GM19468 (cell line): Measurements from ENCODE around the gene PSKH1.
"Not testable (repeated sequence)": the region's sequence is repeated elsewhere in the genome, so short reads cannot be mapped to it uniquely, and the experiment has no call there.

Experiments
- ATAC-seq: cut with Tn5 transposase; IDR thresholded peaks from one replicate; pipeline ENCODE4 v1.9.1; 2021; ENCODE audit warnings: mild to moderate bottlenecking, moderate library complexity, moderate number of reproducible peaks; ENCODE audit not compliant: unreplicated experiment; ENCODE audit errors: extremely low read depth

PSKH1 gene

DNA sequence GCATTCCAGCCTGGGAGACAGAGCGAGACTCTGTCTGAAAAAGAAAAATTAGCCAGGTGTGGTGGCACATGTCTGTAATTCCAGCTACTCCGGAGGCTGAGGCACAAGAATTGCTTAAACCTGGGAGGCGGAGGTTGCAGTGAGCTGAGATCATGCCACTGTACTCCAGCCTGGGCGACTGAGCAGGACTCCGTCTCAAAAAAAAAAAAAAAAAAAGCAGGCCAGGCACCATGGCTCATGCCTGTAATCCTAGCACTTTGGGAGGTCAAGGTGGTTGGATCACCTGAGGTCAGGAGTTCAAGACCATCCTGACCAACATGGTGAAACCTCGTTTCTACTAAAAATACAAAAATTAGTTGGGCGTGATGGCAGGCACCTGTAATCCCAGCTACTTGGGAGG is 79.2 kb downstream of the PSKH1 start:
- ATAC-seq = not testable (repeated sequence)

DNA sequence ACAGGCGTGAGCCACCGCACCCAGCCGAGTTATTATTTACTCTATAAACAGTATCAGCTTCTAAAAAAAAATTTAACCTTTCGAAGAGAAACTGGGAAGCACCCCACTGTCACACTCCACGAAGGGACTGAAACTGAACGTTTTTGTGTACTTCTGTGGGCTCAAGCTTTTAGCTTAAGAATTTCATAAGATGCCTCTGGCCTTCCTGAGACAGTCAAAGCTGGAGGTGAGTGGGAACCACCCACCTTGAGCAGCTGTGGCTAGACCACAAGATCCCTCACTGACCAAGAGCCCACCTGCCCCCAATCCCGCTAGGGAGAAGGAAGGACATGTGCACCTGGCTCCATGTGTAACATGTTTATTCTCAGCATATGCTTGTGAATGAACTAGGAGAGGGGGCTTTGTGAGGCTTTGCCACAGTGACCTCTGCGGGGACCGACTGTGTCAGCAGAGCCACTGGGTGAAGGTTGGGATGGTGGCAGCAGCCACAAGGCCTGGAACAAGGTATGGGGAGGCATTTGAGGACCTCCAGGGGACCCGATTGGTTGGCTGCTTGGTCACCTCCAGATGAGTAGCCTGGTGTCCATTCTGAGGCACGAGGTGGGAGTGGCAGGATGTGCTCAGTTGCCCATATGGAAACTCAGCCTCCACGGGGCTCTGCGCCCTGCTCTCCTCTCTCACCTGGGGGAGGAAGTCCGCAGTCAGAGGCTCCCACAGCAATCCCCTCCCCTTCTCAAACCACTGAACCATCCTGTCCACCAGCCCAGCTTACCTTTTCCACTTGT is 82.5 kb downstream of the PSKH1 start:
- peak; percentile 18 for ATAC-seq

DNA sequence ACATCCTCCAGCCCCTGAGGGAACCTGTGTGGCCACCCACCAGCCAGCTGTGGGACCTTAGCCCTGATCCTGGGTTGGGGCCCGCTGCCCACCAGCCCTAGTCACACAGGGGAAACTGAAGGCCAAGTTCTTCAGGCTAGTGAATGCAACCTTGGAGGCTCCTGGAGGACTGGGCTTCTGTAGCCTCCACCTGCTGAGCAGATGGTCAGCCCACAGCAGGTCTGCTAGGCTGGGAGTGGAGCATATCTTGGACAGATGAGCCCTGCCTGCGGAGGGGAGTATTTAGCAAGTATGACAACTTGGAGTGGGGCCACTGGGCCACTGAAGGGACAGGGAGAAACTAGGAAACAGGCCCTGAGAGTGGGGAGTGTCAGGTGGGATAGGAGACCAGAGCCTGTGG is 83.2 kb downstream of the PSKH1 start:
- ATAC-seq = no peak

DNA sequence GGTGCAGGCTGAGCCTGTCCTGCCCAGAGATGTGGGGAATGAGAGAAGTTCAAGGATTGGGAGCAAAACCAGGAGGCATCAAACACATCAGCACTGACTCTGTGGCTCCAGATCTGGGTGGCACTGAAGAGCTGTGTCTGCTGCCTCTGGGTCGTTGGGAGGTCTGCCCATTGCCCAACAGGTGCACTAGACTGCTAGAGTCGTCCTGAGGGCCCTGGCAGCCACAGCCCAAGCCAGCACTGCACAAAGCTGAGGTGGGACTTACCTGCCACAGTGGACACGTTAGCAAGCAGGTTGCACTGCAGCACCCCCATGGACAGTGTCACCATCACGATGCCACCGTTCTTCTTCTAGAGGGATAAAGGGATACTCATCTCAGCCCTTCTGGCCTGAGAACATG is 84.0 kb downstream of the PSKH1 start:
- no peak for ATAC-seq

DNA sequence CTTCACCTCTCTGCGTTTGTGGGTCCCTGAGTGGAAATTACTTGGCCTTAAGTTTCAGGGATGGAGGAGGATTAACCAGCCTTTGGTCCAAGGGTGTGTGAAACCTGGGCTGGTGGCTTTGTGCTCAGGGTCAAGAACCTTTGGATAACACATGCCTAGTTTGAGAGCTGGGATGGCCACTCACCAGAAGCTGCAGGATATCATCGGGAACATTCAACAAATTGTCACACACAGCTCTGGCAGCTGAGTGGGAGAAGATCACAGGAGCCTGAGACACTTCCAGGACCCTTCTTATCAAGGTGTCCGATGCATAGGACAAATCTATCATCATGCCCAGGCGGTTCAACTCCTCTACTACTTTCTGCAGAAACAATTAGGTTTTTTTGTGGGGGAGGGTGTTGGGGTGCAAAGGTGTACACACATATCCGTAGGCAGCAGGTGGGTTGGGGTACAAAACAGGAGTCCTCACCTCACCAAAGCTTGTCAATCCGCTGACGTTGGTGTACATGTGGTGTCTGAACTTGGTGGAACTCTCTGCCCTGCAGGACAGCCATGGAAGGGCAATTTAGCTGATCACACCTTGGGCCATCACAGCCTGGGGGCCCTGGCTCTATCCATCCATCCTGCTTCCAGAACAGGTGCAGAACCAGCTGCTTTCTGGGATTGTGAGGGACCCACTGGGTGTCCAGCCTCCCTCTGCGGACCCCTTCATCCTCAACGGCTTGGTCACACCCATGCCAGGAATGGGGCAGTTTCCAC is 84.6 kb downstream of the PSKH1 start:
- no peak for ATAC-seq
